Epithelial cell of esophagus (primary cell): ENCODE measurements around the gene ZNF407.
A peak's percentile ranks its signal among the peaks of the same experiment; 100 is the strongest.

Experiments used
- DNase-seq: peaks from one replicate; pipeline ENCODE4 v3.0.0; 2010; ENCODE audit warnings: low read depth
- H3K4me3 ChIP-seq: 2 replicates; pipeline ENCODE4 v1.5.1; 2011; ENCODE audit warnings: mild to moderate bottlenecking, low read length, control low read depth
- TF ChIP-seq, protein P1 (sequence below): IDR thresholded peaks from 2 replicates; pipeline ENCODE4 v1.5.1; 2011; ENCODE audit warnings: low read depth, mild to moderate bottlenecking, low read length, control low read depth, inconsistent platforms; ENCODE audit not compliant: insufficient read depth; ENCODE audit errors: missing control alignments

The ZNF407 gene

DNA sequence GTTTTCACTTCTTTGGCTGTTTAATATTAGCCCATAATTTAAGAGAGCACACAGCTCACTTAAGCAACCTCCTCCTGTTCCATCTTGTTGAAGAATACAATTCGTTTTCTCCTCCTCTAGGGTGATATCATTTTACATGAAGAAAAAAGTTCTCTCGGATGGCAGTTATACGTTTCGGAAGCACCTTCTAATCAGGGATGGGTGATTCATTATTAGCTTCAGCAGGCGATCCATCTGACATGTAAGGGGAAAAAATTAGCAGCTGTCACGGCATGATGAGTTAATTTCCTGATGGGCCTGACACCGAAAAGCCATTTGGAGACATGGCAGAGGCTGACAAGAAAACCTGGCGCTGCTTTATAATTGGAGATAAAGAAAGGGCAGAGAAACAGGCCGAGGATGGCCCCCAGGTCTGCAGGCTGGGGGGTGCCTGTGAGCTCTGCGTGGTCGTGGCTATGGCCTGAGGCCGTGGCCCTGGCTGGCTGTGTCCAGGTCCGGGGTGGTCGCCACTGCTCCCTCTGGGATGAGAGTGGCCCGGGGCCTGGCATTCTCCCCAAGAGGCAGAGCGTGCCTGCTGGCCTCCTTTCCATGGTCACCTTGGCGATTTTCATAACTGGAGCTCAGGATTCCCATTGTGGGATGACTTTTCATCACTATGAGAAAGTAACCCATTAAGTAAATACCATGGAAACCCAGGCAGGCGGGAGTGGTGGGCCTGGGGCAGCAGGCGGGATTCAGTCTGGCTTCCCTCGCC, 471.2 kb downstream of the ZNF407 start:
- no peak overlapping the region for H3K4me3 ChIP-seq
- peak; percentile 16 for DNase-seq
- TF ChIP-seq, protein P1, sequence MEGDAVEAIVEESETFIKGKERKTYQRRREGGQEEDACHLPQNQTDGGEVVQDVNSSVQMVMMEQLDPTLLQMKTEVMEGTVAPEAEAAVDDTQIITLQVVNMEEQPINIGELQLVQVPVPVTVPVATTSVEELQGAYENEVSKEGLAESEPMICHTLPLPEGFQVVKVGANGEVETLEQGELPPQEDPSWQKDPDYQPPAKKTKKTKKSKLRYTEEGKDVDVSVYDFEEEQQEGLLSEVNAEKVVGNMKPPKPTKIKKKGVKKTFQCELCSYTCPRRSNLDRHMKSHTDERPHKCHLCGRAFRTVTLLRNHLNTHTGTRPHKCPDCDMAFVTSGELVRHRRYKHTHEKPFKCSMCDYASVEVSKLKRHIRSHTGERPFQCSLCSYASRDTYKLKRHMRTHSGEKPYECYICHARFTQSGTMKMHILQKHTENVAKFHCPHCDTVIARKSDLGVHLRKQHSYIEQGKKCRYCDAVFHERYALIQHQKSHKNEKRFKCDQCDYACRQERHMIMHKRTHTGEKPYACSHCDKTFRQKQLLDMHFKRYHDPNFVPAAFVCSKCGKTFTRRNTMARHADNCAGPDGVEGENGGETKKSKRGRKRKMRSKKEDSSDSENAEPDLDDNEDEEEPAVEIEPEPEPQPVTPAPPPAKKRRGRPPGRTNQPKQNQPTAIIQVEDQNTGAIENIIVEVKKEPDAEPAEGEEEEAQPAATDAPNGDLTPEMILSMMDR: no peak

DNA sequence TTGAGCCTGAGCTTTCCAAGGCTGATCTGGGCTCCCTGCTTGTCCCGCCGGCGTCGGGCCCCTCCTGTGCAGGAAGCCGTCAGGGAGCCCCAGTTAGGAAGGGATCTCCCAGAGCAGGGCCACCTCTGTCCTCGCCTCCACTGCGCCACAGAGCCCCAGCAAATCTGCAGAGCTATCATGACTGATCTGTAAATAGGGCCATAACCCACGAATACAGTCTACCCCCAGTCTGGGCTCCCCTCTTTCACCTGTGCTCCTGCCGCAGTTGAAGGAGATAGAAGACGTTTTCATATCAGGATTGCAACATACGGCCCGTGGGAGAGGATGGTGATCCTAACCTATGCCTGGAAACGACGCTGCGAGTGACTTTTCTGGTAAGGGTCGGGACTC, 472.6 kb downstream of the ZNF407 start:
- DNase-seq: no peak
- TF ChIP-seq, protein P1: no peak
- no peak overlapping the region for H3K4me3 ChIP-seq

DNA sequence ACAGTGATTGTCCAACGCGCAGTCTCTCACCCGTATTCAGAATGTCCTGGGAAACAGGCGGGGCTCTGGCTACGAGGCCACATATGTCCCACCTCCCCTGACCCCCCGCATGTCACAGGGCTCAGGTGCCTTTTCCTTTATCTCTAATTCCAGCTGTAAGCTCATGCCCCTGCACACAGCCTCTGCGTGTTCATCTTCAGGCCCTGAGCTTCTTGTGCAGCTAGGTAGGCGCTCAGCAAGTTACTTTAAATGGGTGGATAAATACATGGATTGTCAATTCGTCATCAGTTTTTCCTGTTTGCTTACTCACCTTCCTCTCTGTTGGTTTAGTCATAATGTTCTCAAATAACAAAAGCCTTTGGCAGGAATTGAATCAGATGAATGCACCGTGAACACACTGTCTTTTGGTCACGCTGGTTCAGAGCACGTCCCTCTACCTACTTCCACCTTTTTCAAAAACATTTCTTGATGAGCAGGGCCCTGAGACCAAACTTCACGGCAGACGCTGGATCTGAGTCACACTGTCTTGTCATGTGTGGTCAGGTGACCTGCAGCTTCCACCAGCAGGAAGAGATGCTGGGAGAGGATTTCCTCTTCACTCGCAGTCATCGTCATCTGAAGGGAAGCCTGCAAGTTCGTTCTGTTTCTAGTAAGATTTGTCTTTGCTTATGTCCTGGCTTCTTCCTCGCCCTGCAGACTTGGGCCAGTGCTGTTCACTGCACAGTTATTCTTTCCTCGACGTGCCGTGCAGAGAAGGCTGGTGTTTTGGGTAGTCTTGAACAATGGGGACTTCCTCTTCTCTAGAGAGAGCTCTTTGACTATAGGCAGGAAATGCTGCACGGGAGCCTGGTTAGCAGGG, 473.2 kb downstream of the ZNF407 start:
- H3K4me3 ChIP-seq: peak overlapping the region; percentile 23
- peak; percentile 96 for DNase-seq
- TF ChIP-seq, protein P1: no peak

DNA sequence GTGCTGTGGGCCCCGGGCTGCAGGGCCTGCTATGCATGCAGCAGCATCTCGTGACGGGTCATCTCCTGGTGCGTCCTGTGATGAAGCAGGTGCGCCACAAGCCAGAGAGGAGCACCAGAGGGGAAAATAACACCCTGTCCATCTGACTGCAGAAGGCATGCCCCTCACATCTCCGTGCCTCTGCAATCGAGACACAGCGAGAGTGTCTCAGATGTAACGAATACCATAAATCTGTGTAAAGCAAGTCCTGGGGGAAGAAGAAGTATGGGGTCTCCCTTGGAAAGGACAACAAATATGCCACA, 473.8 kb downstream of the ZNF407 start:
- DNase-seq: no peak
- TF ChIP-seq, protein P1: no peak
- H3K4me3 ChIP-seq: peak overlapping the region; percentile 23

DNA sequence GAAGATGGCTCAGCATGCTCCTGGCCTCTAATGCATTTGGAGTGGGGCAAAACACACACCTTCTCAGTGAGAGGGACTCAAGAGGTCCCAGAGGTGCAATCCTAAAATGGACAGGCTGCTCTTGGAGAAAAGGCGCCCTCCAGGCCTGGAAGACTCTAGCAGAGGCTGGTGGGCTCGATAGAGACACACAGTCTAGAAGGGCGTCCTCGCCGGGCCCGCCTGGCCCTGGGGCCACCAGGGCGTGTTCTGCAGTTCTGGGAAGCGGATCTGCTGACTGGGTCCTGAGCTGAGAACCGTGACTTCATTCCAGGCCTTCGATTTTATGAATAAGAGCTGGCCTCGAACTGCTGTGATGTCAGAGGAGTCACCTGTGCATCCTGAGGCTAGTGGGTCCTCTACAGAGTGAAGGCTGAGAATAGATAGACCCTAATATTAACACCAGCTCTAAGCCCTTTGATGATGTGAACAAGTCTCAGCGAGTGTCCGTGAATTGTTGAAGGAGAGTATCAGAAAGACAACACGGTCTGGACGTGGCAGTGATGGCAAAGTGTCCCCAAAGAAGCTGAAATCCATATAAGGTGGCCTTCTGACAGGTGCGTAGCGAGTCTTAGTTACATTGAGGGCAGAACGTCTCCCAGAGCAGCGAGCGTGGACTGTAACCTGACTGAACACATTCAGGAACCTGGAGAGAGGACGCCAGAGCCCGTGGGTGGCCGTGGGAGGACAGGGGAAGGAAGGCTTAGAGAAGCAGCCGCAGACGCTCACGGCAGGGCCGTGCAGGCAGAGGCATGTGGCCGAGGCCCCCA, 474.4 kb downstream of the ZNF407 start:
- no peak for DNase-seq
- TF ChIP-seq, protein P1: no peak
- H3K4me3 ChIP-seq: no peak overlapping the region

DNA sequence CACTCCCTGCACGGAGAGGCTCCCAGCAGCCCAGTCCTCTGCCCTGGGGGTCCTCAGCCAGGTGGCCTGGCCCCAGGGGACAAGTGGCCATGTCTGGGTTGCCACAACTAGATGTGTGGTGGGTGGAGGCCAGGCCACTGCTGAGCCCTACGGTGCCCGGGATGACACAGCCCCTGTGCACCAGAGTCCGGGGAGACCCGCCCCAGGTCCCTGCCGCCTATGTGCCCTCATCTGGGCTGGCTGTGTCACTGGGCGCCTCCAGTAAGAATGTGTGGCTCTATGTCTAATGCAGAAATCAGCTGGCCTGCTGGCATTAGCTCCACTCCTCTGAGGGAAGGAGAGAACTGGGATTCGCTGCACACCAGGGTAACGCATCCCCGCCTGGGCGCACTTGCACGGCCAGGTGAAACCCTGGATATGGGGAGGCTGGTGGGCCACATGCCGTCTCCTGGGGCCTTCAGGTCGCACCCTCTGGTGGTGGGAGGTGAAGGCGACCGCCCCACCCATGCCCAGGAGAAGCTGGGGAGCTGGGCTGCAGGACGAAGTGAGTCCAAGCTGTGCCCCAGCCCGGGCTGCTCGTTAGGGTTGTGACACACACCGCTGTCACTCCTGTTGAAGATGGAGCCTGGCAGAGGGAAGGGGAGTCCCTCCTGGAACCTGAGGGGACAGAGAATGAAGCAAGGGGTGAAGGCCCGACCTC, 475.2 kb downstream of the ZNF407 start:
- no peak for DNase-seq
- TF ChIP-seq, protein P1: no peak
- H3K4me3 ChIP-seq: no peak overlapping the region
